HG02642 (cell line): ENCODE data around the gene ZC2HC1B.

ENCODE experiments used
- ATAC-seq: cut with Tn5 transposase; IDR thresholded peaks from one replicate; pipeline ENCODE4 v1.9.1; 2021; ENCODE audit warnings: mild to moderate bottlenecking; ENCODE audit not compliant: unreplicated experiment, poor library complexity

The ZC2HC1B gene

DNA sequence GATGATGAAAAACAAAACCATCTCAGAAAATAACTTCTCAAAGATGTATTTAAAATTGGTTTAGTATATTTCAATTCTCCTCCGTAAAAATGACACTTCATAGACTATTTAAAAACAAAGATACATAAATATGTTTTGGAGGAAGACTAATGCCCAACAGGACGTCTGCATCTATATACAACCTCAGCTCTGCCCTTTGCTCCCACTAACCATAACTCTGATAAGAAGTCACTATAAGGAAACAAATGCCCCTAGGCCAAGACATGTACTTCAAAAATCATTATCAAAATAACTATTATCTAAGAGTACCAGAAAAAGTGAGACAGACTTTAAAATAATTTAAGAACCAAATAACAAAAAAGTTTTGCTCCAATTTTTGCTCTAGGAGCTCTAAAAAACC is 120.4 kb downstream of the ZC2HC1B start:
- ATAC-seq: no peak

GRCh38 chr6:143986463-143987065 is 122.3 kb downstream of the ZC2HC1B start:
- no peak for ATAC-seq
